Testis (tissue), 3 donors: ENCODE measurements around the gene ZBTB7A. TPM values are rescaled to one million over a fixed set of nuclear protein-coding genes. Genes with fewer than 3 reads are reported as not detected.

Experiments
- DNase-seq: peaks from one replicate; pipeline ENCODE4 v3.0.0-alpha.2; 2019
- H3K27ac ChIP-seq, 2 donors: fragments of 200-600 bp; sonication (generic); one replicate each; pipeline ENCODE4 v1.5.1; 2019
- H3K27me3 ChIP-seq: fragments of 200-600 bp; sonication (generic); one replicate; pipeline ENCODE4 v1.5.1; 2019
- H3K36me3 ChIP-seq: fragments of 200-600 bp; sonication (generic); one replicate; pipeline ENCODE4 v1.5.1; 2017; ENCODE audit warnings: low read depth; ENCODE audit errors: missing control alignments
- H3K4me1 ChIP-seq: fragments of 200-600 bp; sonication (generic); one replicate; pipeline ENCODE4 v1.5.1; 2019
- H3K4me3 ChIP-seq, 2 donors: fragments of 200-600 bp; sonication (generic); one replicate each; pipeline ENCODE4 v1.5.1; 2017 to 2019
- H3K9me3 ChIP-seq: fragments of 200-600 bp; sonication (generic); one replicate; pipeline ENCODE4 v1.5.1; 2017
- POLR2A ChIP-seq: fragments of 450-650 bp; IDR thresholded peaks from one replicate; pipeline ENCODE4 v1.6.1; 2017; ENCODE audit warnings: antibody characterized with exemption, mild to moderate bottlenecking, moderate library complexity
- WGBS, 2 donors: methylation state at CpG; one replicate each; pipeline ENCODE4 v1.1.5; 2018; 5-methylcytosine and 5-hydroxymethylcytosine counted together
- intact Hi-C: fragments of 100-400 bp; cut with DNase I; formaldehyde crosslinking; loops from one replicate; pipeline ENCODE4 v1.15.1; 2023; ENCODE audit warnings: low total_unique reads
- polyA plus RNA-seq: library from polyadenylated mRNA; stranded (reverse); fragments of 350-450 nt; fragmentation: Illumina TruSeq; extraction: RNeasy Lipid Tissue Mini Kit (QIAGEN cat#74804); gene quantifications from one replicate; pipeline ENCODE4 v1.2.3, GENCODE V29; 2014; ENCODE audit warnings: low read depth, low replicate concordance; ENCODE audit not compliant: insufficient read depth
- total RNA-seq, 2 donors: library from RNA; depleted of rRNA; stranded (reverse); fragments of >200 nt; gene quantifications; one replicate each; pipeline ENCODE4 v1.2.3, GENCODE V29; 2016
- TF ChIP-seq, protein P1 (sequence below), 3 experiments: fragments of 450-650 bp in 2 of 3; fragments of 200-600 bp in 1 of 3; sonication (generic) in 1 of 3; IDR thresholded peaks; one replicate each; pipeline ENCODE4 v1.5.1; 2016 to 2019; ENCODE audit warnings: antibody characterized with exemption in 3 of 3, mild to moderate bottlenecking in 2 of 3, moderate library complexity in 1 of 3

Gene ZBTB7A
- total and polyA plus RNA-seq, 3 donors from 2014 or later: 7.5 to 49.4 (median 42.2) TPM

DNA sequence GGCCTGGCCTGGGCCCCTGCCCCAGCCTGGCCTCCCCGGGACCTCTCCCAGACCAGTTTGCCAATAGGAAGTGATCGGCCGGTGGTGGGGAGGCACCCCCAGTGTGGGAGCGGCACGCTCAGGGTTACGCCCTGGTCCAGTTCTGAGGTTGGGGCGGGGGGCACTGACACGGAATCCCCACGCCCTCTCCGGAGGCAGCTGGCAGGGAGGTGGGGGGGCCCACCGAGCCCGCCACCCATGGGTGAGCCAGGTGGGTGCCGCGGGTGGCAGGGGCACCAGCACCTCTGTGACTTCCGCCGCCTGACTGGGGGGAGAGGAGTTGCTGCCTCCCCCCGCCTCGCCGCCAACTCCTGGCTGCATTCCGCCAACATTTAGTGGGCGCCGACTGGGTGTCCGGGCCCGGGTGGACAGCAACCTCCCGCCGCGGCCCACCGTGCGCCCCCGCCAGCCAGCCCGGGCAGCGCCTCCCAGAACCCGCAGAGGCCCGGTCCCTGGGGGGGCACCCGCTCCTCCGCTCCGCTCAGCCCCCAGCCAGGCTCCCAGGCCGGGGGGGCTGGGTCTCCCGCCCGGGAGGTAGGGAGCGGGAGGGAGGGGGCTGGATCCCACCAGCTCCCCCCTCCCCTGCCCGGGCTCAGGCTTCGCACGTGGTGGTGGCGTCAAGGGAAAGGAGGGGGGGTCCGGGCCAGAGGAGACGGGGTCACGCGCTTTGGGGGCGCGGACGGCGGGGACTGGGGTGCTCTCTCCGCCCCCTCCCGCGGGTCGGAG is 2.0 kb downstream of the ZBTB7A start:
- intact Hi-C loops: no loop called here
- Histone ChIP-seq H3K4me3 (peak overlapping the region; percentile 69 to 88), H3K36me3 (no peaks in the 10 kb centered on the region), H3K9me3 (no peaks in the 10 kb centered on the region), H3K27ac (peak overlapping the region; percentile 95 to 98), H3K4me1 (peaks cover 54% of the 10 kb centered on the region), H3K27me3 (no peaks in the 10 kb centered on the region)
- DNase-seq: peak; percentile 73
- no peak for TF ChIP-seq POLR2A
- TF ChIP-seq, protein P1, sequence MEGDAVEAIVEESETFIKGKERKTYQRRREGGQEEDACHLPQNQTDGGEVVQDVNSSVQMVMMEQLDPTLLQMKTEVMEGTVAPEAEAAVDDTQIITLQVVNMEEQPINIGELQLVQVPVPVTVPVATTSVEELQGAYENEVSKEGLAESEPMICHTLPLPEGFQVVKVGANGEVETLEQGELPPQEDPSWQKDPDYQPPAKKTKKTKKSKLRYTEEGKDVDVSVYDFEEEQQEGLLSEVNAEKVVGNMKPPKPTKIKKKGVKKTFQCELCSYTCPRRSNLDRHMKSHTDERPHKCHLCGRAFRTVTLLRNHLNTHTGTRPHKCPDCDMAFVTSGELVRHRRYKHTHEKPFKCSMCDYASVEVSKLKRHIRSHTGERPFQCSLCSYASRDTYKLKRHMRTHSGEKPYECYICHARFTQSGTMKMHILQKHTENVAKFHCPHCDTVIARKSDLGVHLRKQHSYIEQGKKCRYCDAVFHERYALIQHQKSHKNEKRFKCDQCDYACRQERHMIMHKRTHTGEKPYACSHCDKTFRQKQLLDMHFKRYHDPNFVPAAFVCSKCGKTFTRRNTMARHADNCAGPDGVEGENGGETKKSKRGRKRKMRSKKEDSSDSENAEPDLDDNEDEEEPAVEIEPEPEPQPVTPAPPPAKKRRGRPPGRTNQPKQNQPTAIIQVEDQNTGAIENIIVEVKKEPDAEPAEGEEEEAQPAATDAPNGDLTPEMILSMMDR (IDR thresholded peaks at IDR 0.05): no peak
- 2% methylated on average over 14 of the region's 57 CpGs; no CpG with 5 or more reads in 1 of the 2 donors for WGBS, 2 donors

DNA sequence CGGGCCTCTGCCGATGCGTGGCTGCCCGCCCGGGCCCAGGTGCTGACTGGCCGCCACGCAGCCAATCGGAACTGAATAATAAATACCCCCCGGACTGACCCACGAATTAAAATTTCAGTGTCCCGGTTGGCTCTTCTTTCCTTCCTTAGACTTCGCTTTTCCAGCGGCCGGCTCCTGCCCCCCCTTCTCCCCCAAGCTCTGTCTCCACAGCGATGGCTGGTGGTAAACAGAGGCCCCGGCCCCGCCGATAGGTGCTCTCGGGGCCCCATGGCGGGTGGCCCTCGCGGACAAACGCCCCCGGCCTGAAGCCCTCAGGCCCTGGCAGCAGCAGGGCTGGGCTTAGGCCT is 2.6 kb downstream of the ZBTB7A start:
- TF ChIP-seq, protein P1 (IDR thresholded peaks at IDR 0.05): no peak
- no peak for TF ChIP-seq POLR2A
- intact Hi-C loops: no loop called here
- peak overlapping the region; percentile 95 to 98 for H3K27ac ChIP-seq
- H3K4me3 ChIP-seq: peak overlapping the region; percentile 69 to 88
- 2 to 8% methylated on average over 20 to 23 of the region's 24 CpGs for WGBS, 2 donors
- no peaks in the 10 kb centered on the region for H3K27me3 ChIP-seq
- peak; percentile 53 for DNase-seq
- peaks cover 58% of the 10 kb centered on the region for H3K4me1 ChIP-seq
- no peaks in the 10 kb centered on the region for H3K9me3 ChIP-seq
- H3K36me3 ChIP-seq: no peaks in the 10 kb centered on the region

DNA sequence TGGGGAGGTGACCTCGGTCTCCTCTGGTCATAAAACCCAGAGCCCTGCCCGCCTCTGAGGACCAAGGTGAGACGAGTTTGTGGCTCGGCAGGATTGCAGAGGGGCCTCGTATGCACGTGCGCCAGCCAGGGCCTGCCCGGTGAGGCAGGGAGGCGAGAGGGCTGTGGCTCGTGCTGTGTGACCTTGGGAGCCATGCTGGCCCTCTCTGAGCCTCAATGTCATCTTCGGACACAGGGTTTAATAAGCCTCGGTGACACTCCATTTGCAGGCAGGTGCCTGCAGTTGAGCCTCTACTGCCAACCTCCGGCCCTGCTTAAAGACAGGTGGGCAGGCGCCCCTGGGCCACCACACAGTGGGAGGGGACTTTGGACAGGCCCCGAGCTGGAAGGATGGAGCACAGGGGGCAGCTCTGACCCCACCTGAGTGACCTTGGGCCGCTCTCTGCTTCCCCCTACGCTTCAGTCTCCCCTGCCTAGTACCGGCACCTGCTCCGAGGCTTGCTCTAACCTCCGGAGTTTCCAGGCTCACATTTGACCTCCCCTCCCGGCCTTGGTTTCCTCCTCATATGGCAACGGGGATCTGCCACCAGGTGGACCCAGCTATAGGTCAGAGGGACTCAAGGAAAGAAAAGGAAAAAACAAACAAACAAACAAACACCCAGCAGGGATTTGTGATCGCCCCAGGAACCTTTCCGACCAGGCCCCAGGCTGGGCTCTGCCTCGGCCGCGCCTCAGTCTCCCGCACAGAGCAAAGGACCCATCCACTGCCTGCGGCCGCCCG is 3.1 kb downstream of the ZBTB7A start:
- intact Hi-C loops: no loop called here
- Histone ChIP-seq H3K36me3 (no peaks in the 10 kb centered on the region), H3K9me3 (no peaks in the 10 kb centered on the region), H3K4me1 (peaks cover 64% of the 10 kb centered on the region), H3K4me3 (peak overlapping the region; percentile 69 to 88), H3K27ac (peak overlapping the region; percentile 95 to 98), H3K27me3 (no peaks in the 10 kb centered on the region)
- DNase-seq: no peak
- TF ChIP-seq, protein P1 (IDR thresholded peaks at IDR 0.05): no peak
- TF ChIP-seq POLR2A: no peak
- 11 to 31% methylated on average over 18 to 31 of the region's 31 CpGs for WGBS, 2 donors

DNA sequence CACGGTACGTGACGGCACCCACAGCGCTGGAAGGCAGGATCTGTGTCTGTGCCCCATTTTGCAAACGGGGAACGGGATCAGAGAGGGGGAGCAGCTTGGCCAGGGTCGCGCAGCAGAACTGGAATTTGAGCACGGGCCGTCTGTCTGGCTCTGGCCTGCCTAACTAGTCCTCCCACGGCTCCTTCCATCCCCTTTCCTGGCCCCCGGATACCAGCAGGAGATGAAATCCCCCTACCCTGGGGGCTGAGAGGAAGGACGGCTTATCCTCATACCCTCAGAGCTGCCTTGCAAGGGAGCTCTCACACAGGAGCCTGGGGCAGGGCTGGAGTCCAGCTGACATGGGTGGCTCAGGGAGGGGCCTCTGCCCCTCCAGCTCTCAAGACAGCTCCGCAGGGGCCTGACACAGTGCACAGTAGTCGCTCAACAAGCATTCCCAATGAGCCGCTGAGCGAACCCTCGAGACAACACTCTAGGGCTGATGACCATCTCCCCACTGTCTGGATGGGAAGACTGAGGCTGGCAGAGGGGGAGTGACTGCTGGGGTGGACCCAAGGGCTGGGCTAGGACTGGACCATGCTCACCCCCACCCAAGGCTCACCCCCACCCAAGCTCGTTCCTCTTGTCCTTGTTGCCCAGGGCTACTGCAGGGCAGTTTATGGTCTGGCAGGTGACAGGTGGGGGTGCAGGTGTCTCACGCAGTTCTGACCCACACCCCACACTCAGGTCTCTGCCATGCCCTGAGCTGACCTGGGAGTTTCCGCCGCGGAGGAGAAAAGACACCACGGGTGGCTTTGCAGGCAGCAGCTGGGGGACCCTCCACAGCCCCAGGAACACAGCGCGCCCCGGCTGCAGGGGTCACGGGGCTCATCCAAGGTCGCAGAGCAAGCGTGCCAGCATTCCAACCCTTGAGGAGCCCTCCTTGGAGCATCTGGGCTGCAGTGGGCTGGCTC is 4.0 kb downstream of the ZBTB7A start:
- TF ChIP-seq POLR2A: no peak
- TF ChIP-seq, protein P1 (IDR thresholded peaks at IDR 0.05): no peak
- peak overlapping the region; percentile 95 to 98 for H3K27ac ChIP-seq
- no peaks in the 10 kb centered on the region for H3K27me3 ChIP-seq
- no peak overlapping the region for H3K4me3 ChIP-seq
- intact Hi-C loops: no loop called here
- no peaks in the 10 kb centered on the region for H3K9me3 ChIP-seq
- peaks cover 64% of the 10 kb centered on the region for H3K4me1 ChIP-seq
- WGBS, 2 donors: 17 to 51% methylated on average over 1 to 29 of the region's 30 CpGs
- no peak for DNase-seq
- H3K36me3 ChIP-seq: no peaks in the 10 kb centered on the region
